Measurements from ENCODE around the gene UBE2G2. TPM values are rescaled to one million over a fixed set of nuclear protein-coding genes. Genes with fewer than 3 reads are reported as not detected.

The UBE2G2 gene
- total RNA-seq, 1 experiment from 2014 or later: 91.3 TPM

DNA sequence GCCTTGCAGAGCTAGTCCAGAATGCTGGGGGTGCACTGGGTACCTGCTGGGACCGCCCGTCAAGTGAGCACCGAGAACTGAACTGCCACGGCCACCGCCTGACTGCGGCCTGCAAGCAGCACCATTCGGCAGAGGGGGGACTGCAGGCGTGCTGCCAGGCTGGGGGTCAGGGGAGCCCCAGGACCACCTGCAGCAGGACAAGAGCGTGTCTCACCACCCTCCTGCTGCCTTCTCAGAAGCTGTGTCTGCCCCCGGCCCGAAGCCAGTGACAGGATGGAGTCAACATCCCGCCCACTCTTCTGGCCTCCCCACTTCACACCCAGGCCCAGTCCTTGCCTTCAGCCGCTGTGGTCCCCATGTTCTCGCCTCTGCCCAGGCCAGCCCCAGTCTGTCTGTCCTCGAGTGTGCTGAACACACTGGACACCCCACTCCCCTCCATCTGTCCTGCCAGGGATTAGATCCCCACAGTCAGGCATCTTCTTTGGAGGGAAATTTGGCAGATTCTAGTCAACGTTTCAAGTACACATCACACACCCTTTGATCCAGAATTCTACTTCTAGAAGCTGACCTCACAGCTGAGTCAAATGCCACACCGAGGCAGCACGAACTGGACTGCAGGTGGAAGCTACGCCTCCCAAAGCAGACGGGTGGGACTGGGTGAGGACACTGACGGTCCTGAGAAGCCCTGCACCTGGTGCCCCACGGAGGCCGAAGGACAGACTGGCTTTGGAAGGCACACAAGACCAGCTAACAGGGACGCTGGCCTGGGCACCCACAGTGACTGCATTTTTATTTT is 45.8 kb upstream of the UBE2G2 start:
- Histone ChIP-seq H3K36me3 (ENCODE audit: control insufficient read depth, insufficient read depth, low read length) (no peaks in the 10 kb centered on the region; the same call in 1 of the 2 replicates), H3K27me3 (replicated peaks; ENCODE audit: control insufficient read depth, insufficient read depth, low read length) (no peaks in the 10 kb centered on the region), H3K9me3 (no peaks in the 10 kb centered on the region), H3K4me3 (ENCODE audit: low read depth, low read length) (no peak overlapping the region), H3K4me1 (peaks cover 37% of the 10 kb centered on the region)
- H3K4me3 Mint-ChIP-seq (ENCODE audit: unreplicated experiment): no peak overlapping the region
- ChIA-PET POLR2A (no interaction called here), CTCF (no interaction called here)
- H3K36me3 Mint-ChIP-seq (ENCODE audit: insufficient read depth, unreplicated experiment): peaks cover 74% of the 10 kb centered on the region
- peak in 1 of 2 experiments; percentile 28 for DNase-seq
- no TSS peak for BruUV-seq (replicated peaks)
- no peak overlapping the region for H3K27ac Mint-ChIP-seq (ENCODE audit: unreplicated experiment)
- TF ChIP-seq, protein P1, sequence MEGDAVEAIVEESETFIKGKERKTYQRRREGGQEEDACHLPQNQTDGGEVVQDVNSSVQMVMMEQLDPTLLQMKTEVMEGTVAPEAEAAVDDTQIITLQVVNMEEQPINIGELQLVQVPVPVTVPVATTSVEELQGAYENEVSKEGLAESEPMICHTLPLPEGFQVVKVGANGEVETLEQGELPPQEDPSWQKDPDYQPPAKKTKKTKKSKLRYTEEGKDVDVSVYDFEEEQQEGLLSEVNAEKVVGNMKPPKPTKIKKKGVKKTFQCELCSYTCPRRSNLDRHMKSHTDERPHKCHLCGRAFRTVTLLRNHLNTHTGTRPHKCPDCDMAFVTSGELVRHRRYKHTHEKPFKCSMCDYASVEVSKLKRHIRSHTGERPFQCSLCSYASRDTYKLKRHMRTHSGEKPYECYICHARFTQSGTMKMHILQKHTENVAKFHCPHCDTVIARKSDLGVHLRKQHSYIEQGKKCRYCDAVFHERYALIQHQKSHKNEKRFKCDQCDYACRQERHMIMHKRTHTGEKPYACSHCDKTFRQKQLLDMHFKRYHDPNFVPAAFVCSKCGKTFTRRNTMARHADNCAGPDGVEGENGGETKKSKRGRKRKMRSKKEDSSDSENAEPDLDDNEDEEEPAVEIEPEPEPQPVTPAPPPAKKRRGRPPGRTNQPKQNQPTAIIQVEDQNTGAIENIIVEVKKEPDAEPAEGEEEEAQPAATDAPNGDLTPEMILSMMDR (IDR thresholded peaks at IDR 0.05; ENCODE audit: insufficient read depth in 1 of 2, low read depth in 1 of 2, low read length in 1 of 2, severe bottlenecking in 1 of 2, unreplicated experiment in 1 of 2): no peak
- peaks cover 6% of the 10 kb centered on the region for H3K4me1 Mint-ChIP-seq (ENCODE audit: low read depth, unreplicated experiment)
- H3K9me3 Mint-ChIP-seq (ENCODE audit: unreplicated experiment): no peaks in the 10 kb centered on the region
- H3K27me3 Mint-ChIP-seq (ENCODE audit: insufficient read depth, unreplicated experiment): no peaks in the 10 kb centered on the region
- intact Hi-C loops (cut with micrococcal nuclease; ENCODE audit: unreplicated experiment): no loop called here

- H3K36me3 Mint-ChIP-seq (ENCODE audit: insufficient read depth, unreplicated experiment): peaks cover 67% of the 10 kb centered on the region
- Histone ChIP-seq H3K9me3 (no peaks in the 10 kb centered on the region), H3K4me3 (ENCODE audit: low read depth, low read length) (no peak overlapping the region), H3K36me3 (ENCODE audit: control insufficient read depth, insufficient read depth, low read length) (no peaks in the 10 kb centered on the region; the same call in 1 of the 2 replicates), H3K27me3 (replicated peaks; ENCODE audit: control insufficient read depth, insufficient read depth, low read length) (no peaks in the 10 kb centered on the region), H3K4me1 (peaks cover 37% of the 10 kb centered on the region)
- peak in 1 of 2 experiments; percentile 34 for DNase-seq
- TF ChIP-seq, protein P1 (IDR thresholded peaks at IDR 0.05; ENCODE audit: insufficient read depth in 1 of 2, low read depth in 1 of 2, low read length in 1 of 2, severe bottlenecking in 1 of 2, unreplicated experiment in 1 of 2): no peak
- ChIA-PET CTCF (no interaction called here), POLR2A (no interaction called here)
- no peaks in the 10 kb centered on the region for H3K9me3 Mint-ChIP-seq (ENCODE audit: unreplicated experiment)
- peak overlapping the region; percentile 48 for H3K27ac Mint-ChIP-seq (ENCODE audit: unreplicated experiment)
- peaks cover 6% of the 10 kb centered on the region for H3K4me1 Mint-ChIP-seq (ENCODE audit: low read depth, unreplicated experiment)
- H3K27me3 Mint-ChIP-seq (ENCODE audit: insufficient read depth, unreplicated experiment): no peaks in the 10 kb centered on the region
- intact Hi-C loops (cut with micrococcal nuclease; ENCODE audit: unreplicated experiment): no loop called here
- BruUV-seq (replicated peaks): no TSS peak
- peak overlapping the region; percentile 29 for H3K4me3 Mint-ChIP-seq (ENCODE audit: unreplicated experiment)
Measured at GRCh38 chr21:44846485-44847260, 45.1 kb upstream of the UBE2G2 start.

DNA sequence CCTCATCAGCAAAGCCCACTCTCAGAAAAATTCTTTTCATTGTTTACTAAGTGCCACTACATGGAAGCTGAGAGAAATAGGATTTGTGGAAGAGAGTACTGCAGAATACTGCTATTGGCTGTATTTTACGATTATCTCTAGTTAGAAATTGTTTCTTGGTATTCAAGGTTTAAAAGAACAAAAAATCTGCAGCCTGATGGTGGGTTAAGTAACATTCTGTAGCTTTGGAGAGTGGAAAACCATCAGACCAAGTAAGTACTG is 44.5 kb upstream of the UBE2G2 start:
- Histone ChIP-seq H3K4me1 (peaks cover 37% of the 10 kb centered on the region), H3K4me3 (ENCODE audit: low read depth, low read length) (no peak overlapping the region), H3K9me3 (no peaks in the 10 kb centered on the region), H3K36me3 (ENCODE audit: control insufficient read depth, insufficient read depth, low read length) (no peaks in the 10 kb centered on the region; the same call in 1 of the 2 replicates), H3K27me3 (replicated peaks; ENCODE audit: control insufficient read depth, insufficient read depth, low read length) (no peaks in the 10 kb centered on the region)
- Mint-ChIP-seq H3K4me3 (ENCODE audit: unreplicated experiment) (peak overlapping the region; percentile 29), H3K36me3 (ENCODE audit: insufficient read depth, unreplicated experiment) (peaks cover 62% of the 10 kb centered on the region), H3K9me3 (ENCODE audit: unreplicated experiment) (no peaks in the 10 kb centered on the region), H3K27me3 (ENCODE audit: insufficient read depth, unreplicated experiment) (no peaks in the 10 kb centered on the region), H3K27ac (ENCODE audit: unreplicated experiment) (peak overlapping the region; percentile 48), H3K4me1 (ENCODE audit: low read depth, unreplicated experiment) (peaks cover 6% of the 10 kb centered on the region)
- no TSS peak for BruUV-seq (replicated peaks)
- TF ChIP-seq, protein P1 (IDR thresholded peaks at IDR 0.05; ENCODE audit: insufficient read depth in 1 of 2, low read depth in 1 of 2, low read length in 1 of 2, severe bottlenecking in 1 of 2, unreplicated experiment in 1 of 2): no peak
- ChIA-PET POLR2A (no interaction called here), CTCF (no interaction called here)
- DNase-seq: no peak
- intact Hi-C loops (cut with micrococcal nuclease; ENCODE audit: unreplicated experiment): no loop called here
